ENCODE data around the gene BAIAP2L1.

DNA sequence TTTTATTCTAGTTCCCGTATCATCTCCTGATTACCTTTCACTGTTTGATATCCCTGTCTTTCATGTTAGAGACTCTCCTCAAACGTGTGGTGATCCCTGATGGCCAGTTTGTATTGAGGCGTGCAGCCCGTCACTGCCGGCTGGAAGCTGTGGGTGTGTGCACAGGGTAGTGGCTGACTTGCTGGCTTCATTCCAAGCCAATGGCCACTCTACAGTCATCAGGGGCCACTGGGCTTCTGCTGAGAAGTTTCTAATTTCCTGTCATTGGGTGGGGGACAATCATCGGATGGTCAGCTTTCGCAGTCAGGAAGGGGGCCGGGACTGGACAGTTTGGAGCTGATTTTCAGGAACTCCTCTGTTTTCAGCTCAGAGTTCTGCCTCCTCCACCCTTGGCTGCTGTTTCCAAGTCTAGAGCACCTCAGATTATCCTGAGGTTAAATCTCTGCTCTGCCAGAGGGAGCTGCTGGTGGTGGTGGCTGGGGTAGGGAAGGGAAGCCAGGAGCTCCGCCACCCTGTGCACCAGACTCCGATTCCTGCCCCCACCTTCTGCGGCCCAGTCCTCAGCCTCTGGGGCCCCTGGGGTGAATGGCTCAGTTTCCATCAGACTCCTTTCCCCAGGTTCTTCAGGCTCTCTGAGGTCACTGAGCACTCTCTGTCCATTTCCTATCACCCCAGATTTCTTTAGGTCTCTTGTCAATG is 34.9 kb downstream of the BAIAP2L1 start:
- TF ChIP-seq POLR2A (IDR thresholded peaks at IDR 0.05): no peak
- TF ChIP-seq, protein P1, sequence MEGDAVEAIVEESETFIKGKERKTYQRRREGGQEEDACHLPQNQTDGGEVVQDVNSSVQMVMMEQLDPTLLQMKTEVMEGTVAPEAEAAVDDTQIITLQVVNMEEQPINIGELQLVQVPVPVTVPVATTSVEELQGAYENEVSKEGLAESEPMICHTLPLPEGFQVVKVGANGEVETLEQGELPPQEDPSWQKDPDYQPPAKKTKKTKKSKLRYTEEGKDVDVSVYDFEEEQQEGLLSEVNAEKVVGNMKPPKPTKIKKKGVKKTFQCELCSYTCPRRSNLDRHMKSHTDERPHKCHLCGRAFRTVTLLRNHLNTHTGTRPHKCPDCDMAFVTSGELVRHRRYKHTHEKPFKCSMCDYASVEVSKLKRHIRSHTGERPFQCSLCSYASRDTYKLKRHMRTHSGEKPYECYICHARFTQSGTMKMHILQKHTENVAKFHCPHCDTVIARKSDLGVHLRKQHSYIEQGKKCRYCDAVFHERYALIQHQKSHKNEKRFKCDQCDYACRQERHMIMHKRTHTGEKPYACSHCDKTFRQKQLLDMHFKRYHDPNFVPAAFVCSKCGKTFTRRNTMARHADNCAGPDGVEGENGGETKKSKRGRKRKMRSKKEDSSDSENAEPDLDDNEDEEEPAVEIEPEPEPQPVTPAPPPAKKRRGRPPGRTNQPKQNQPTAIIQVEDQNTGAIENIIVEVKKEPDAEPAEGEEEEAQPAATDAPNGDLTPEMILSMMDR (IDR thresholded peaks at IDR 0.05): no peak

Measured in esophagus squamous epithelium (tissue), 4 donors.